ENCODE data around the gene PDE6H. TPM values are rescaled to one million over a fixed set of nuclear protein-coding genes. Genes with fewer than 3 reads are reported as not detected.

The PDE6H gene
- total RNA-seq, 1 donor from 2014 or later: not detected

DNA sequence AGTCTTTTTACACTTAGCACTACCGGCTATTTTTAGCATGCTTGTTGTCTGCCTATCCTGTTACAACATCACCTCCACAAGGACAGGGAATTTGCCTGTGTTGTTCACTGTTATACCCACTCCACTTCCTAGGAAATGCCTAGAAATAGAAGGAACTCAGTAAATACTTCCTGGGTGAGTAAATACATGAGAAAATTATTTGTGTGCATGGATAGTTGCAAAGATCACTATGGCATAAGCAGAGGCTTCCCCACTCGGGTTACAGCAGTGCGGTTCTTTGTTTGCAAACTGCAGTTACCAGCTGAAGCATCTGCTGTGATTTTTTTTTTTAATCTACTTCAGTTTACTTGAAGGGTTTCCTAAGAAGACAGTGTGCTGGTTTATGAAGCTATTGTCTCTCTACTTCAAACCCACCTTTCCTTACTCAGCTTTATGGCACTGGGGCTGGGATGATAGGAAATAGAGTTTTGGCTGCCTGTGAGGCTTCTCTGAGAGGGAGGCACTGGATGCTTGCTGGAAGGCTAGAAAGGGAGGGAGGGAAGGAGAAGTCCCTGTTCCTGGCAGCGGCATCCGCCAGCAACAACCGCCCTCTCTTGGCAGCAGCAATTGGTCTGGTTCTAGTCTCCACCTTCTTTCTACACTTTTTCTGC is 29.0 kb downstream of the PDE6H start:
- Mint-ChIP-seq H3K27me3 (peaks cover 48% of the 10 kb centered on the region), H3K27ac (no peak overlapping the region), H3K9me3 (no peaks in the 10 kb centered on the region), H3K36me3 (peaks cover 5% of the 10 kb centered on the region), H3K4me1 (ENCODE audit: unreplicated experiment) (peaks cover 16% of the 10 kb centered on the region), H3K4me3 (no peak overlapping the region)
- DNase-seq (ENCODE audit: extremely low spot score, unreplicated experiment): no peak
- no peak for TF ChIP-seq CTCF (conservative IDR thresholded peaks at IDR 0.05)

DNA sequence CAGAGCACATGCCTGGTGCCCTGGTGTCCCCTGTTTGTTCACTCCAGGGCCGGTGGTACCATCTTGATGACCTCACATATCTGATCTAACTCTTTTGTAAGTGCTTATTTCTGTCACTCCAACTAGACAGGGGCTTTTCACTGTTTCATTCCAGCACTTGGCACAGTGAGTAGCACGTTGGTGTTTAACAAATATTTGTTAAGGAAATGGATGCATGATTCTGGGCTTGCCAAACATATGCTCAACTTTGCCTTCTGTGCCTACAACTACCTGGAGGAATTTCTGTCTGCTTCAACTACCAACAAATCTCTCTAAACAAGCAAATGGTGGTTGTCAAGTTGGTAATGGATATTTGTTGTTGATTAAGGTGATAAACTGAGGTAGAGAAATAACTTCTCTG is 31.6 kb downstream of the PDE6H start:
- DNase-seq (ENCODE audit: extremely low spot score, unreplicated experiment): no peak
- no peak overlapping the region for H3K27ac Mint-ChIP-seq
- H3K4me3 Mint-ChIP-seq: no peak overlapping the region
- H3K9me3 Mint-ChIP-seq: no peaks in the 10 kb centered on the region
- peaks cover 61% of the 10 kb centered on the region for H3K27me3 Mint-ChIP-seq
- TF ChIP-seq CTCF (conservative IDR thresholded peaks at IDR 0.05): no peak
- peaks cover 5% of the 10 kb centered on the region for H3K36me3 Mint-ChIP-seq
- H3K4me1 Mint-ChIP-seq (ENCODE audit: unreplicated experiment): peaks cover 16% of the 10 kb centered on the region

- TF ChIP-seq CTCF (conservative IDR thresholded peaks at IDR 0.05): no peak
- Mint-ChIP-seq H3K4me3 (no peak overlapping the region), H3K36me3 (peaks cover 5% of the 10 kb centered on the region), H3K27ac (no peak overlapping the region), H3K4me1 (ENCODE audit: unreplicated experiment) (peaks cover 16% of the 10 kb centered on the region), H3K9me3 (no peaks in the 10 kb centered on the region), H3K27me3 (peaks cover 61% of the 10 kb centered on the region)
- no peak for DNase-seq (ENCODE audit: extremely low spot score, unreplicated experiment)
Observed at GRCh38 chr12:15005064-15005463, 32.2 kb downstream of the PDE6H start.

DNA sequence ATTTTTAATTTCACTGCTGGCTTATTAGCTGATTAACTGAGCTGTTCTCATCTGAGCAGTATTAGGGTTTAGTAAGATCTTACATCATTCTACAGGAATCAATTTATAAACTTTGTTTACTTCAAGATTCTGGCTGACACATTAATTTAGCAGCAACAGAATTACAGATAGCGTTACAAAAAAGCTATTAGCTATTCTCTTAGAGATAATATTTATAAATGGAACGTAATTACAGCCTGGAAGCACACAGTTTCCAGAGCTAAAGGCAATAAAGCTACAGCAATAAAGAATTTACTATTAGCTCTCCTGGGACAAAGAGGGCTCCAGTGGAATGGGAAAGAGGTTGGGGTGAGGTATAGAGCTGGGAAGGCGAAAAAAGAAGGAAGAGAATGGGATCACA is 34.7 kb downstream of the PDE6H start:
- Mint-ChIP-seq H3K36me3 (peaks cover 5% of the 10 kb centered on the region), H3K27me3 (peaks cover 46% of the 10 kb centered on the region), H3K4me3 (no peak overlapping the region), H3K27ac (no peak overlapping the region), H3K9me3 (no peaks in the 10 kb centered on the region), H3K4me1 (ENCODE audit: unreplicated experiment) (peaks cover 4% of the 10 kb centered on the region)
- TF ChIP-seq CTCF (conservative IDR thresholded peaks at IDR 0.05): no peak
- DNase-seq (ENCODE audit: extremely low spot score, unreplicated experiment): no peak

DNA sequence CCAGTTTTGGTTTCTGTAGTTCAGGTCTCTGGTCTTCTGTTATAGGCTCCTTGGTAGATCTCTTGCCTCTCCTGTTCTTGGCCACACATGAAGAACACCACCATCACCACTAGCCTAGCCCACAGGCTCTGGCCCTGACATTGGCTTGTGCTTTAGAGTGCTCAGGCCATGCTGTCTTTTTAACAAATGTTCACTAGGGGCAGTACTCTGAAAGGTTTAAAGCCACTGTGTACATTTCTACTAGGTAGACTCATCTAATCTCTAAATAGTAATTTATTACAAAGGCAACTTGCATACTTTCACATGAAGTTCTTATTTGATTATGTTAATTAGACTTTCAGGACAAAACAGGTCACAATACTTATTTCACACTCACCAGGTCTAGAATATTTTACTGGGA is 38.3 kb downstream of the PDE6H start:
- no peak for DNase-seq (ENCODE audit: extremely low spot score, unreplicated experiment)
- peaks cover 4% of the 10 kb centered on the region for H3K4me1 Mint-ChIP-seq (ENCODE audit: unreplicated experiment)
- no peak overlapping the region for H3K4me3 Mint-ChIP-seq
- H3K9me3 Mint-ChIP-seq: no peaks in the 10 kb centered on the region
- H3K27ac Mint-ChIP-seq: no peak overlapping the region
- peak; percentile 34 for TF ChIP-seq CTCF (conservative IDR thresholded peaks at IDR 0.05)
- H3K36me3 Mint-ChIP-seq: peaks cover 2% of the 10 kb centered on the region
- peaks cover 23% of the 10 kb centered on the region for H3K27me3 Mint-ChIP-seq

Measured in type B pancreatic cell (in vitro differentiated cells).